H1 (cell line): ENCODE measurements around the gene UBR1. TPM values are rescaled to one million over a fixed set of nuclear protein-coding genes. Genes with fewer than 3 reads are reported as not detected.

Experiments used
- CTCF ChIA-PET: fragments of 300-600 bp; sonication (Branson Sonifier 250); formaldehyde crosslinking; loops from one replicate; lab custom pipeline; 2021; ENCODE audit not compliant: partially characterized antibody; lab: Charles Lee
- POLR2A ChIA-PET: fragments of 300-600 bp; sonication (Branson Sonifier 250); formaldehyde crosslinking; loops from one replicate; lab custom pipeline; 2021; ENCODE audit warnings: inconsistent platforms; ENCODE audit not compliant: partially characterized antibody; lab: Charles Lee
- DNase-seq, 2 experiments: peaks; one replicate each; pipeline versions ENCODE4 v3.0.0 to v3.0.0-alpha.2; 2010 to 2022; ENCODE audit warnings: low spot score in 2 of 2, low read depth in 1 of 2, mixed read lengths in 1 of 2
- FAIRE-seq: peaks from 2 replicates; lab custom pipeline; 2011; peaks lifted over from hg19 to GRCh38; lab: Jason Lieb, UNC
- H2AFZ ChIP-seq: 2 replicates; pipeline ENCODE4 v1.8.1; 2012; ENCODE audit warnings: low read length, inconsistent platforms
- H2AK5ac ChIP-seq: 2 replicates; pipeline ENCODE4 v1.6.1; 2013; ENCODE audit warnings: low read depth, low read length
- H2BK120ac ChIP-seq: replicated peaks from 2 replicates; pipeline ENCODE3; 2013; ENCODE audit warnings: low read depth, low read length, inconsistent platforms
- H2BK12ac ChIP-seq: 2 replicates; pipeline ENCODE4 v1.6.1; 2013; ENCODE audit warnings: low read depth, low read length
- H2BK15ac ChIP-seq: 2 replicates; pipeline ENCODE4 v1.6.1; 2013; ENCODE audit warnings: low read length
- H2BK20ac ChIP-seq: 2 replicates; pipeline ENCODE4 v1.6.1; 2013; ENCODE audit warnings: low read length
- H2BK5ac ChIP-seq: 2 replicates; pipeline ENCODE4 v1.6.1; 2013; ENCODE audit warnings: low read depth, low read length
- H3K14ac ChIP-seq: 2 replicates; pipeline ENCODE4 v1.6.1; 2013; ENCODE audit warnings: inconsistent platforms; ENCODE audit not compliant: insufficient read length
- H3K18ac ChIP-seq: 2 replicates; pipeline ENCODE4 v1.6.1; 2013; ENCODE audit warnings: low read length; ENCODE audit errors: extremely low read depth
- H3K23ac ChIP-seq: 2 replicates; pipeline ENCODE4 v1.6.1; 2013; ENCODE audit warnings: inconsistent platforms; ENCODE audit not compliant: insufficient read length
- H3K23me2 ChIP-seq: 2 replicates; pipeline ENCODE4 v1.6.1; 2013; ENCODE audit warnings: low read depth, low read length
- H3K27ac ChIP-seq: 2 replicates; pipeline ENCODE4 v1.6.1; 2011; ENCODE audit warnings: low read depth, low read length, inconsistent platforms
- H3K27me3 ChIP-seq, 4 experiments: replicated peaks in 1 of 4; 1 replicate in 1 of 4; 2 replicates in 3 of 4; pipeline versions ENCODE4 v1.6.1 to v1.8.1; 2011 to 2013; ENCODE audit warnings: low read length in 3 of 4, mild to moderate bottlenecking in 3 of 4, inconsistent platforms in 2 of 4, mixed read lengths in 2 of 4, moderate library complexity in 1 of 4; ENCODE audit not compliant: control insufficient read depth in 3 of 4, insufficient read depth in 3 of 4; ENCODE audit errors: extremely low read depth in 1 of 4
- H3K36me3 ChIP-seq, 4 experiments: 2 replicates each; pipeline versions ENCODE4 v1.6.1 to v1.8.1; 2011 to 2013; ENCODE audit warnings: mild to moderate bottlenecking in 4 of 4, low read length in 3 of 4, moderate library complexity in 2 of 4, control low read depth in 1 of 4, inconsistent platforms in 1 of 4; ENCODE audit not compliant: insufficient read depth in 4 of 4, control insufficient read depth in 2 of 4
- H3K4ac ChIP-seq: replicated peaks from 2 replicates; pipeline ENCODE3; 2013; ENCODE audit warnings: low read length, low read depth, mixed read lengths, inconsistent platforms; ENCODE audit not compliant: insufficient read length
- H3K4me1 ChIP-seq, 4 experiments: replicated peaks in 1 of 4; 1 replicate in 1 of 4; 2 replicates in 3 of 4; pipeline versions ENCODE4 v1.6.1 to v1.8.1; 2011 to 2013; ENCODE audit warnings: low read length in 3 of 4, inconsistent platforms in 2 of 4, mixed read lengths in 1 of 4; ENCODE audit not compliant: insufficient read depth in 4 of 4, control insufficient read depth in 3 of 4
- H3K4me2 ChIP-seq, 2 experiments: 2 replicates each; pipeline versions ENCODE4 v1.6.1 to v1.8.1; 2011 to 2013; ENCODE audit warnings: low read depth in 2 of 2, low read length in 2 of 2, control low read depth in 1 of 2, inconsistent platforms in 1 of 2, mild to moderate bottlenecking in 1 of 2; ENCODE audit not compliant: insufficient read depth in 1 of 2
- H3K4me3 ChIP-seq, 4 experiments: fragments of 200-600, 300-600 bp in 1 of 4; sonication (generic), shearing (Covaris generic), sonication (Bioruptor Twin) in 1 of 4; 2 replicates each; pipeline versions ENCODE4 v1.5.1 to v1.8.1; 2011 to 2016; ENCODE audit warnings: low read length in 4 of 4, low read depth in 3 of 4, control low read depth in 2 of 4, inconsistent platforms in 2 of 4, mild to moderate bottlenecking in 2 of 4, mixed read lengths in 1 of 4, moderate library complexity in 1 of 4; ENCODE audit not compliant: insufficient read depth in 2 of 4; ENCODE audit errors: extremely low read depth in 1 of 4
- H3K56ac ChIP-seq: replicated peaks from 2 replicates; pipeline ENCODE3; 2013; ENCODE audit warnings: low read depth, mild to moderate bottlenecking, mixed read lengths, low read length, inconsistent platforms; ENCODE audit not compliant: insufficient read length
- H3K79me1 ChIP-seq: 2 replicates; pipeline ENCODE4 v1.6.1; 2013; ENCODE audit warnings: low read depth, low read length, control low read depth
- H3K79me2 ChIP-seq, 2 experiments: 2 replicates each; pipeline versions ENCODE4 v1.6.1 to v1.8.1; 2012 to 2013; ENCODE audit warnings: low read length in 2 of 2, mild to moderate bottlenecking in 2 of 2, inconsistent platforms in 1 of 2; ENCODE audit not compliant: insufficient read depth in 2 of 2, control insufficient read depth in 1 of 2
- H3K9ac ChIP-seq, 4 experiments: replicated peaks in 1 of 4; 1 replicate in 1 of 4; 2 replicates in 3 of 4; pipeline versions ENCODE4 v1.6.1 to v1.8.1; 2011 to 2013; ENCODE audit warnings: low read depth in 3 of 4, low read length in 3 of 4, control low read depth in 2 of 4, mild to moderate bottlenecking in 2 of 4, moderate library complexity in 2 of 4, inconsistent platforms in 1 of 4; ENCODE audit errors: extremely low read depth in 1 of 4
- H3K9me3 ChIP-seq, 2 experiments: 2 replicates each; pipeline versions ENCODE4 v1.6.1 to v1.8.1; 2012 to 2013; ENCODE audit warnings: mild to moderate bottlenecking in 2 of 2, moderate library complexity in 2 of 2, control low read depth in 1 of 2, inconsistent platforms in 1 of 2, low read depth in 1 of 2, low read length in 1 of 2, mixed read lengths in 1 of 2; ENCODE audit not compliant: insufficient read depth in 2 of 2
- H4K20me1 ChIP-seq, 2 experiments: replicated peaks in 1 of 2; 2 replicates each; pipeline versions ENCODE3 to v1.8.1; 2011 to 2013; ENCODE audit warnings: inconsistent platforms in 2 of 2, low read length in 2 of 2, mild to moderate bottlenecking in 1 of 2; ENCODE audit not compliant: insufficient read depth in 2 of 2, control insufficient read depth in 1 of 2
- H4K5ac ChIP-seq: 2 replicates; pipeline ENCODE4 v1.6.1; 2013; ENCODE audit warnings: low read length, low read depth, mixed read lengths, inconsistent platforms; ENCODE audit not compliant: insufficient read length
- H4K8ac ChIP-seq: 2 replicates; pipeline ENCODE4 v1.8.0; 2013; ENCODE audit warnings: mild to moderate bottlenecking, moderate library complexity, low read length, inconsistent platforms; ENCODE audit not compliant: insufficient read depth; ENCODE audit errors: extremely low read depth
- H4K91ac ChIP-seq: replicated peaks from 2 replicates; pipeline ENCODE3; 2013; ENCODE audit warnings: low read length, mixed read lengths, inconsistent platforms; ENCODE audit not compliant: insufficient read length
- ATF3 ChIP-seq: IDR thresholded peaks from 2 replicates; pipeline ENCODE4 v1.6.1; 2011; ENCODE audit warnings: low read depth, mild to moderate bottlenecking, low read length; ENCODE audit not compliant: insufficient read depth
- CREB1 ChIP-seq: IDR thresholded peaks from 2 replicates; pipeline ENCODE4 v1.6.1; 2012; ENCODE audit warnings: inconsistent platforms
- GTF2F1 ChIP-seq: IDR thresholded peaks from 2 replicates; pipeline ENCODE4 v1.6.1; 2012; ENCODE audit warnings: low read depth, low read length, improper control_type of control experiment, borderline replicate concordance
- JUN ChIP-seq: IDR thresholded peaks from 2 replicates; pipeline ENCODE4 v1.6.1; 2011; ENCODE audit warnings: low read depth, mild to moderate bottlenecking, improper control_type of control experiment, low read length
- RFX5 ChIP-seq: IDR thresholded peaks from 2 replicates; pipeline ENCODE4 v1.6.1; 2011; ENCODE audit warnings: low read depth, low read length, improper control_type of control experiment, borderline replicate concordance
- TAF1 ChIP-seq: IDR thresholded peaks from 2 replicates; pipeline ENCODE4 v1.6.1; 2011; ENCODE audit warnings: mild to moderate bottlenecking, low read depth, low read length
- TCF12 ChIP-seq: IDR thresholded peaks from 2 replicates; pipeline ENCODE4 v1.6.1; 2011; ENCODE audit warnings: low read depth, mild to moderate bottlenecking, low read length
- WGBS, 2 experiments: shearing (Covaris generic) in 1 of 2; methylation state at CpG; one replicate each; pipeline versions ENCODE4 v1.1.6 to v1.1.7; 2013 to 2015; ENCODE audit warnings: low lambda C conversion rate in 2 of 2, mixed read lengths in 2 of 2, inconsistent platforms in 1 of 2, low coverage in 1 of 2, missing lambda C conversion rate in 1 of 2; ENCODE audit not compliant: insufficient replicate concordance in 2 of 2, insufficient coverage in 1 of 2, insufficient read length in 1 of 2; ENCODE audit errors: extremely low coverage in 1 of 2, missing lambda C conversion rate in 1 of 2; 5-methylcytosine and 5-hydroxymethylcytosine counted together
- polyA plus RNA-seq, 7 experiments: library from polyadenylated mRNA; depleted of rRNA in 3 of 7; stranded (reverse) in 5 of 7; unstranded in 2 of 7; fragments of >200 nt in 5 of 7; fragments of 200-250 nt in 2 of 7; gene quantifications; 1 replicate in 5 of 7; 2 replicates in 1 of 7; 4 replicates in 1 of 7; pipeline versions ENCODE4 v1.2.1 to v1.2.3, GENCODE V29; 2011 to 2013; ENCODE audit warnings: missing spikeins in 2 of 7, mixed read lengths in 2 of 7
- total RNA-seq: library from RNA; stranded (reverse); fragmentation: NEBNext Ultra II Directional; extraction: Animal tissue kit (Norgen Biotek cat#: 25700); gene quantifications from 2 replicates; pipeline ENCODE4 v1.2.1, GENCODE V29; 2021

Gene UBR1
- total and polyA plus RNA-seq, 2 of the 8 experiments (the other 6 are each of a cell fraction or from before 2014, with no cell fraction given): 3.7 to 18.7 TPM

DNA sequence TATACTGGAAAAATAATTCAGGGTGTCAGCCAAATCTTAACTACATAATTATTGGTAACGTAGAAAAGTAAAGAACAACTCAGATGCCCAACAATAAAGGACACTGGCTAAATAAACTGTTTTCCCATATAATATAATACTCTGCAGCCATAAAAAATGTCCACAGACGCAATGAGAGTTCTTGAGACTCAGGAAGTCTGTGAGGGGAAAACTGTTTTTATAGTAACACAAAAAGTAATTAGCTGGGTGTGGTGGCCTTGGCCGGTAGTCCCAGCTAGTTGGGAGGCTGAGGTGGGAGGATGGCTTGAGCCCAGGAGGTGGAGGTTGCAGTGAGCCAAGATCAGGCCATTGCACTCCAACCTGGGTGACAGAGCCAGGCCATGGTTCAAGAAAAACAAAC is 5.5 kb upstream of the UBR1 start:
- Histone ChIP-seq H3K23ac (no peak overlapping the region), H2AK5ac (no peak overlapping the region), H3K79me1 (no peaks in the 10 kb centered on the region), H3K4me2 (no peak overlapping the region), H2AFZ (no peak overlapping the region), H3K4me1 (no peaks in the 10 kb centered on the region), H3K27me3 (peaks cover 0 to 2% (median 0%) of the 10 kb centered on the region in 4 experiments; a peak in 1 of 7 replicates), H3K79me2 (no peaks in the 10 kb centered on the region), H3K36me3 (no peaks in the 10 kb centered on the region), H2BK120ac (no peak overlapping the region), H3K4ac (no peak overlapping the region), H3K4me3 (no peak overlapping the region), H2BK15ac (no peak overlapping the region), H2BK12ac (no peak overlapping the region), H3K56ac (no peak overlapping the region), H3K23me2 (no peaks in the 10 kb centered on the region), H2BK20ac (no peak overlapping the region), H3K27ac (no peak overlapping the region), H4K91ac (no peak overlapping the region), H4K8ac (no peak overlapping the region), H3K9ac (no peak overlapping the region), H2BK5ac (no peak overlapping the region), H4K5ac (no peak overlapping the region), H4K20me1 (no peaks in the 10 kb centered on the region), H3K9me3 (no peaks in the 10 kb centered on the region), H3K14ac (no peak overlapping the region), H3K18ac (no peak overlapping the region)
- FAIRE-seq (no peak), DNase-seq (no peak)
- ChIA-PET CTCF (interaction anchor here (0.7 kb wide), 1 partner anchor 1027 kb away, joined by 4 read pairs; no protein-coding TSS in a partner anchor), POLR2A (no interaction called here)
- WGBS, 2 experiments: 84% methylated on average over 3 of the region's 3 CpGs; no CpG with 5 or more reads in 1 of the 2 experiments
- TF ChIP-seq RFX5: no peak
- no peak for TF ChIP-seq ATF3
- TF ChIP-seq CREB1: no peak
- TF ChIP-seq JUN: no peak
- no peak for TF ChIP-seq TAF1
- TF ChIP-seq GTF2F1: no peak
- no peak for TF ChIP-seq TCF12
